OCI-LY3 (cell line): Measurements from ENCODE around the gene LIPE.

Experiments used
- H2AFZ ChIP-seq: fragments of 200-600, 300-600 bp; shearing (Covaris generic); 2 replicates; pipeline ENCODE4 v1.6.0; 2014; ENCODE audit warnings: antibody characterized with exemption, low read depth, low read length
- H3K27ac ChIP-seq: fragments of 200-600, 300-600 bp; sonication (generic); 2 replicates; pipeline ENCODE4 v1.5.1; 2014; ENCODE audit warnings: mild to moderate bottlenecking, low read length, moderate library complexity, mixed read lengths
- H3K27me3 ChIP-seq: fragments of 200-600, 300-600 bp; sonication (generic); 2 replicates; pipeline ENCODE4 v1.6.1; 2014; ENCODE audit warnings: low read depth, low read length, mixed read lengths
- H3K36me3 ChIP-seq: fragments of 200-600, 300-600 bp; sonication (generic); replicated peaks from 2 replicates; pipeline ENCODE3; 2014; ENCODE audit warnings: low read depth, low read length, mixed read lengths
- H3K4me1 ChIP-seq: fragments of 300-600, 200-600 bp; sonication (generic); 2 replicates; pipeline ENCODE4 v1.6.1; 2014; ENCODE audit warnings: low read length, mixed read lengths
- H3K4me2 ChIP-seq: fragments of 200-600, 300-600 bp; sonication (generic); 2 replicates; pipeline ENCODE4 v1.6.1; 2014; ENCODE audit warnings: low read length, mixed read lengths
- H3K4me3 ChIP-seq: fragments of 300-600, 200-600 bp; sonication (generic); 2 replicates; pipeline ENCODE4 v1.5.1; 2014; ENCODE audit warnings: antibody characterized with exemption, mild to moderate bottlenecking, low read length, moderate library complexity
- H3K79me2 ChIP-seq: fragments of 300-600, 200-600 bp; shearing (Covaris generic); 2 replicates; pipeline ENCODE4 v1.6.1; 2014; ENCODE audit warnings: mild to moderate bottlenecking, low read length, mixed read lengths
- H3K9ac ChIP-seq: fragments of 300-600, 200-600 bp; shearing (Covaris generic); 2 replicates; pipeline ENCODE4 v1.6.0; 2014; ENCODE audit warnings: mild to moderate bottlenecking, low read length, moderate library complexity
- H3K9me3 ChIP-seq: fragments of 200-600, 300-600 bp; shearing (Covaris generic); 2 replicates; pipeline ENCODE4 v1.6.1; 2014; ENCODE audit warnings: low read length, mixed read lengths; ENCODE audit not compliant: insufficient read depth
- H4K20me1 ChIP-seq: fragments of 200-600, 300-600 bp; sonication (generic); 2 replicates; pipeline ENCODE4 v1.6.1; 2016; ENCODE audit warnings: low read length, mixed read lengths; ENCODE audit not compliant: insufficient read depth
- CTCF ChIP-seq: fragments of 200-600, 300-600 bp; sonication (generic); IDR thresholded peaks from 2 replicates; pipeline ENCODE4 v1.5.1; 2014; ENCODE audit warnings: antibody characterized with exemption, low read length, low read depth
- EZH2phosphoT487 ChIP-seq: fragments of 200-600 bp; shearing (Covaris generic); IDR thresholded peaks from 2 replicates; pipeline ENCODE4 v1.6.1; 2018; ENCODE audit warnings: antibody characterized with exemption, mixed run types, low read depth

LIPE gene

GRCh38 chr19:42472402-42473147 lies 45.4 kb upstream of the LIPE start:
- H3K79me2 ChIP-seq = no peaks in the 10 kb centered on the region
- no peaks in the 10 kb centered on the region for H3K9me3 ChIP-seq
- no peak overlapping the region for H3K9ac ChIP-seq
- peaks cover under 1% of the 10 kb centered on the region for H3K4me1 ChIP-seq
- no peak overlapping the region for H3K4me3 ChIP-seq
- no peak overlapping the region for H3K4me2 ChIP-seq
- 0 out of 2 replicates have a peak, but pooled peaks cover 3% of the 10 kb centered on the region for H3K27me3 ChIP-seq
- H3K27ac ChIP-seq = no peak overlapping the region
- H3K36me3 ChIP-seq = no peaks in the 10 kb centered on the region
- H2AFZ ChIP-seq = no peak overlapping the region
- TF ChIP-seq EZH2phosphoT487 (no peak), CTCF (no peak)
- H4K20me1 ChIP-seq = no peaks in the 10 kb centered on the region

GRCh38 chr19:42471554-42472249 lies 44.5 kb upstream of the LIPE start:
- Histone ChIP-seq H3K9me3 (no peaks in the 10 kb centered on the region), H3K4me1 (peaks cover 9% of the 10 kb centered on the region), H3K79me2 (no peaks in the 10 kb centered on the region), H4K20me1 (no peaks in the 10 kb centered on the region), H2AFZ (no peak overlapping the region), H3K9ac (no peak overlapping the region), H3K4me3 (no peak overlapping the region), H3K27ac (no peak overlapping the region), H3K36me3 (no peaks in the 10 kb centered on the region), H3K27me3 (0 out of 2 replicates have a peak, but pooled peaks cover 3% of the 10 kb centered on the region), H3K4me2 (no peak overlapping the region)
- TF ChIP-seq CTCF (no peak), EZH2phosphoT487 (no peak)

GRCh38 chr19:42469311-42470235 lies 42.4 kb upstream of the LIPE start:
- H3K9me3 ChIP-seq = no peaks in the 10 kb centered on the region
- H3K27ac ChIP-seq = no peak overlapping the region
- no peak overlapping the region for H3K9ac ChIP-seq
- H3K4me2 ChIP-seq = no peak overlapping the region
- H3K36me3 ChIP-seq = no peaks in the 10 kb centered on the region
- no peak overlapping the region for H2AFZ ChIP-seq
- H3K4me1 ChIP-seq = peaks cover 27% of the 10 kb centered on the region
- H4K20me1 ChIP-seq = no peaks in the 10 kb centered on the region
- 0 out of 2 replicates have a peak, but pooled peaks cover 3% of the 10 kb centered on the region for H3K27me3 ChIP-seq
- TF ChIP-seq CTCF (no peak), EZH2phosphoT487 (no peak)
- H3K79me2 ChIP-seq = no peaks in the 10 kb centered on the region
- H3K4me3 ChIP-seq = no peak overlapping the region
